Measurements from ENCODE around the gene PIP4K2C. TPM values are rescaled to one million over a fixed set of nuclear protein-coding genes. Genes with fewer than 3 reads are reported as not detected.

PIP4K2C gene
- 37.1 and 40.7 TPM in 2 replicates for total RNA-seq (2021)
- long read RNA-seq, transcript PIP4K2C-201 (10 exons, 2,924 nt), result major isoform, 186 of 244 reads
- long read RNA-seq, transcript PIP4K2C-203 (11 exons, 2,876 nt), result minor isoform, 9 of 244 reads
- long read RNA-seq, partial matches to known transcripts, result 37 of 244 reads
- long read RNA-seq, other reads (novel, unspliced or antisense), result 8 of 244 reads

GRCh38 chr12:57590864-57591781 lies at the start of gene PIP4K2C:
TSS of gene PIP4K2C (plus strand) at chr12:57591192. CDS start at chr12:57591290, 98 bp downstream.
- peak within 1 kb of the TSS; percentile 54 for H3K14ac ChIP-seq (ENCODE audit: insufficient read depth, low read length)
- peak; percentile 98 for DNase-seq
- TF ChIP-seq CTCF (conservative IDR thresholded peaks at IDR 0.05), result no peak
- H2BK120ac ChIP-seq (ENCODE audit: low read depth, low read length, poor library complexity, severe bottlenecking), result no peak within 1 kb of the TSS
- Mint-ChIP-seq H3K36me3 (ENCODE audit: insufficient read depth in 1 of 3, low read depth in 3 of 3) (peaks cover 0 to 15% (median 10%) of the 10 kb centered on the region in 3 experiments; a peak in 6 of 7 replicates), H3K4me3 (peak within 1 kb of the TSS; percentile 84 to 93), H3K9me3 (no peaks in the 10 kb centered on the region), H3K27me3 (ENCODE audit: low read depth) (no peaks in the 10 kb centered on the region), H3K27ac (peak within 1 kb of the TSS; percentile 7 to 92 (median 73); a peak in 5 of 7 replicates), H3K4me1 (peaks cover 15 to 20% of the 10 kb centered on the region in 2 experiments)
- H3K23ac ChIP-seq (ENCODE audit: insufficient read length, low read depth, low read length), result no peak within 1 kb of the TSS
- peaks cover 3% of the 10 kb centered on the region; the same call in 1 of the 2 replicates for H3K79me2 ChIP-seq (ENCODE audit: insufficient read depth, low read length)
- WGBS (ENCODE audit: extremely low coverage, insufficient read length, low lambda C conversion rate), result no CpG with 5 or more reads among the region's 69 CpGs
- H3K9me3 ChIP-seq (ENCODE audit: control insufficient read depth, low read depth, low read length), result no peaks in the 10 kb centered on the region
- no peak within 1 kb of the TSS for H3T11ph ChIP-seq (ENCODE audit: low read length)
- H3K4me2 ChIP-seq (ENCODE audit: insufficient read depth, insufficient read length, low read length), result peak within 1 kb of the TSS; percentile 58
- peak within 1 kb of the TSS; percentile 35 for H3K9ac ChIP-seq (ENCODE audit: extremely low read depth, insufficient read length, low read length)
- H3K4ac ChIP-seq (ENCODE audit: low read depth, low read length), result no peak within 1 kb of the TSS
- peaks cover 5% of the 10 kb centered on the region; the same call in 1 of the 2 replicates for H3K4me1 ChIP-seq (ENCODE audit: insufficient read depth, low read length)
- H3K56ac ChIP-seq (ENCODE audit: insufficient read length, low read depth, low read length), result no peak within 1 kb of the TSS
- no peaks in the 10 kb centered on the region for H3K27me3 ChIP-seq (ENCODE audit: insufficient read depth, low read length)
- H4K20me1 ChIP-seq (ENCODE audit: control insufficient read depth, insufficient read depth, insufficient read length), result no peaks in the 10 kb centered on the region
- H4K8ac ChIP-seq (replicated peaks; ENCODE audit: insufficient read length, low read depth, low read length), result no peak within 1 kb of the TSS
- no peak within 1 kb of the TSS for H2BK12ac ChIP-seq (ENCODE audit: insufficient read length, low read depth, low read length)
- H2AK5ac ChIP-seq (ENCODE audit: insufficient read length, low read length), result no peak within 1 kb of the TSS
- peak within 1 kb of the TSS; percentile 24 for H2AFZ ChIP-seq (ENCODE audit: low read length)
- peak within 1 kb of the TSS; percentile 85 for H3K18ac ChIP-seq (ENCODE audit: insufficient read length, low read depth, low read length)
- no peak within 1 kb of the TSS for H2BK20ac ChIP-seq (ENCODE audit: low read depth, low read length, poor library complexity, severe bottlenecking)
- no peak within 1 kb of the TSS for H2BK15ac ChIP-seq (ENCODE audit: low read depth, low read length)
- peak within 1 kb of the TSS; percentile 36 for H3K27ac ChIP-seq (ENCODE audit: insufficient read length, low read depth, low read length)
- peaks cover 8% of the 10 kb centered on the region for H3K79me1 ChIP-seq (ENCODE audit: insufficient read depth, low read depth, low read length, poor library complexity, severe bottlenecking)
- no peak within 1 kb of the TSS for H4K5ac ChIP-seq (ENCODE audit: insufficient read length, low read depth, low read length)
- H3K23me2 ChIP-seq (ENCODE audit: insufficient read length, low read depth, low read length, poor library complexity, severe bottlenecking), result peaks cover 16% of the 10 kb centered on the region
- H4K91ac ChIP-seq (ENCODE audit: insufficient read length, low read depth, low read length), result no peak within 1 kb of the TSS
- H2BK5ac ChIP-seq (ENCODE audit: insufficient read length, low read length), result no peak within 1 kb of the TSS

Data from H9 (cell line).